Measurements from ENCODE around the gene ACOT13. TPM values are rescaled to one million over a fixed set of nuclear protein-coding genes. Genes with fewer than 3 reads are reported as not detected.
"Not testable (repeated sequence)": the region's sequence is repeated elsewhere in the genome, so short reads cannot be mapped to it uniquely, and the experiment has no call there.

Gene ACOT13
- total RNA-seq, 2 experiments from 2014 or later: 21.3 to 22.6 TPM

GRCh38 chr6:24643920-24644319 lies 23.0 kb upstream of the ACOT13 start:
- peaks cover 37% of the 10 kb centered on the region for H3K27me3 Mint-ChIP-seq (ENCODE audit: low read depth)

GRCh38 chr6:24644377-24644776 lies 22.5 kb upstream of the ACOT13 start:
- ATAC-seq (no peak), DNase-seq (no peak)
- Mint-ChIP-seq H3K36me3 (ENCODE audit: low read depth) (no peaks in the 10 kb centered on the region), H3K27me3 (ENCODE audit: low read depth) (peaks cover 34% of the 10 kb centered on the region), H3K27ac (no peak overlapping the region), H3K4me3 (no peak overlapping the region), H3K4me1 (ENCODE audit: low read depth) (peaks cover 13% of the 10 kb centered on the region), H3K9me3 (ENCODE audit: insufficient read depth) (no peaks in the 10 kb centered on the region)
- ChIA-PET POLR2A (no interaction called here), CTCF (no interaction called here)

More at GRCh38 chr6:24643920-24644319, 23.0 kb upstream of the ACOT13 start:
- Mint-ChIP-seq H3K4me1 (ENCODE audit: low read depth) (peaks cover 13% of the 10 kb centered on the region), H3K27ac (no peak overlapping the region), H3K9me3 (ENCODE audit: insufficient read depth) (peaks cover 2% of the 10 kb centered on the region), H3K4me3 (no peak overlapping the region), H3K36me3 (ENCODE audit: low read depth) (no peaks in the 10 kb centered on the region)
- DNase-seq: no peak
- CTCF ChIA-PET: no interaction called here
- POLR2A ChIA-PET: no interaction called here
- no peak for ATAC-seq

- Mint-ChIP-seq H3K9me3 (ENCODE audit: insufficient read depth) (no peaks in the 10 kb centered on the region), H3K27ac (no peak overlapping the region), H3K36me3 (ENCODE audit: low read depth) (peaks cover 6% of the 10 kb centered on the region), H3K4me1 (ENCODE audit: low read depth) (peaks cover 13% of the 10 kb centered on the region), H3K4me3 (peak overlapping the region; percentile 80), H3K27me3 (ENCODE audit: low read depth) (peaks cover 22% of the 10 kb centered on the region)
- ATAC-seq (no peak), DNase-seq (no peak)
- POLR2A ChIA-PET: interaction anchor here (0.5 to 1.3 kb wide), 2 partner anchors 27 to 72 kb away, joined by 3 to 4 read pairs; partner anchors contain the start of gene C6orf62
- CTCF ChIA-PET: interaction anchor here (1.0 to 1.8 kb wide), 4 partner anchors 9 to 64 kb away, joined by 3 to 5 read pairs (median 4); partner anchors contain the start of genes ACOT13 and TDP2
Observed at GRCh38 chr6:24646771-24647170, 20.1 kb upstream of the ACOT13 start.

GRCh38 chr6:24648276-24648675 lies 18.6 kb upstream of the ACOT13 start:
- CTCF ChIA-PET: interaction anchor here (1.0 kb wide), 1 partner anchor 19 kb away, joined by 4 read pairs; the partner anchor contains the start of genes ACOT13 and TDP2
- Mint-ChIP-seq H3K9me3 (ENCODE audit: insufficient read depth) (no peaks in the 10 kb centered on the region), H3K27me3 (ENCODE audit: low read depth) (peaks cover 19% of the 10 kb centered on the region), H3K27ac (no peak overlapping the region), H3K4me3 (no peak overlapping the region), H3K4me1 (ENCODE audit: low read depth) (peaks cover 13% of the 10 kb centered on the region), H3K36me3 (ENCODE audit: low read depth) (peaks cover 18% of the 10 kb centered on the region)
- DNase-seq (no peak), ATAC-seq (no peak)
- POLR2A ChIA-PET: no interaction called here

GRCh38 chr6:24649691-24650090 lies 17.2 kb upstream of the ACOT13 start:
- Mint-ChIP-seq H3K36me3 (ENCODE audit: low read depth) (peaks cover 26% of the 10 kb centered on the region), H3K9me3 (ENCODE audit: insufficient read depth) (no peaks in the 10 kb centered on the region), H3K4me3 (no peak overlapping the region), H3K4me1 (ENCODE audit: low read depth) (peaks cover 13% of the 10 kb centered on the region), H3K27ac (no peak overlapping the region), H3K27me3 (ENCODE audit: low read depth) (peaks cover 9% of the 10 kb centered on the region)
- ATAC-seq: no peak
- ChIA-PET CTCF (no interaction called here), POLR2A (interaction anchor here (0.5 to 0.6 kb wide), 2 partner anchors 9 to 880 kb away, joined by 4 read pairs; no protein-coding TSS in a partner anchor)
- no peak for DNase-seq

GRCh38 chr6:24650365-24650764 lies 16.5 kb upstream of the ACOT13 start:
- no peak overlapping the region for H3K4me3 Mint-ChIP-seq
- peaks cover 13% of the 10 kb centered on the region for H3K4me1 Mint-ChIP-seq (ENCODE audit: low read depth)
- peaks cover 26% of the 10 kb centered on the region for H3K36me3 Mint-ChIP-seq (ENCODE audit: low read depth)
- no peak overlapping the region for H3K27ac Mint-ChIP-seq
- CTCF ChIA-PET: no interaction called here
- POLR2A ChIA-PET: no interaction called here
- peaks cover 4% of the 10 kb centered on the region for H3K27me3 Mint-ChIP-seq (ENCODE audit: low read depth)
- ATAC-seq: no peak
- no peak for DNase-seq
- no peaks in the 10 kb centered on the region for H3K9me3 Mint-ChIP-seq (ENCODE audit: insufficient read depth)

GRCh38 chr6:24655215-24655614 lies 11.7 kb upstream of the ACOT13 start:
- H3K27me3 Mint-ChIP-seq (ENCODE audit: low read depth): no peaks in the 10 kb centered on the region
- peak overlapping the region; percentile 17 for H3K27ac Mint-ChIP-seq
- H3K4me1 Mint-ChIP-seq (ENCODE audit: low read depth): peaks cover 12% of the 10 kb centered on the region
- H3K36me3 Mint-ChIP-seq (ENCODE audit: low read depth): peaks cover 52% of the 10 kb centered on the region
- peak; percentile 73 for ATAC-seq
- no peak for DNase-seq
- CTCF ChIA-PET: interaction anchor here (0.8 to 2.8 kb wide), 4 partner anchors 9 to 134 kb away, joined by 3 to 13 read pairs (median 6); partner anchors contain the start of gene KIAA0319
- H3K4me3 Mint-ChIP-seq: no peak overlapping the region
- H3K9me3 Mint-ChIP-seq (ENCODE audit: insufficient read depth): no peaks in the 10 kb centered on the region
- POLR2A ChIA-PET: interaction anchor here (0.8 to 1.8 kb wide), 2 partner anchors 11 to 107 kb away, joined by 3 to 7 read pairs; partner anchors contain the start of genes ACOT13 and TDP2

GRCh38 chr6:24658573-24659560 lies 8.0 kb upstream of the ACOT13 start:
- DNase-seq (no peak), ATAC-seq (no peak)
- Mint-ChIP-seq H3K4me1 (ENCODE audit: low read depth) (peaks cover 14% of the 10 kb centered on the region), H3K36me3 (ENCODE audit: low read depth) (peaks cover 54% of the 10 kb centered on the region), H3K4me3 (no peak overlapping the region), H3K27ac (no peak overlapping the region), H3K9me3 (ENCODE audit: insufficient read depth) (no peaks in the 10 kb centered on the region), H3K27me3 (ENCODE audit: low read depth) (no peaks in the 10 kb centered on the region)
- ChIA-PET CTCF (interaction anchor here (1.7 kb wide), 1 partner anchor 78 kb away, joined by 4 read pairs; no protein-coding TSS in a partner anchor), POLR2A (no interaction called here)

GRCh38 chr6:24659561-24659960 lies 7.3 kb upstream of the ACOT13 start:
- ChIA-PET CTCF (interaction anchor here (1.7 kb wide), 1 partner anchor 78 kb away, joined by 4 read pairs; no protein-coding TSS in a partner anchor), POLR2A (no interaction called here)
- H3K27ac Mint-ChIP-seq: no peak overlapping the region
- no peaks in the 10 kb centered on the region for H3K9me3 Mint-ChIP-seq (ENCODE audit: insufficient read depth)
- peaks cover 18% of the 10 kb centered on the region for H3K4me1 Mint-ChIP-seq (ENCODE audit: low read depth)
- no peaks in the 10 kb centered on the region for H3K27me3 Mint-ChIP-seq (ENCODE audit: low read depth)
- H3K36me3 Mint-ChIP-seq (ENCODE audit: low read depth): peaks cover 53% of the 10 kb centered on the region
- H3K4me3 Mint-ChIP-seq: no peak overlapping the region
- no peak for ATAC-seq
- DNase-seq: no peak

GRCh38 chr6:24660105-24660504 lies 6.8 kb upstream of the ACOT13 start:
- DNase-seq (no peak), ATAC-seq (no peak)
- POLR2A ChIA-PET: no interaction called here
- no peak overlapping the region for H3K27ac Mint-ChIP-seq
- H3K36me3 Mint-ChIP-seq (ENCODE audit: low read depth): peaks cover 59% of the 10 kb centered on the region
- peaks cover 23% of the 10 kb centered on the region for H3K4me1 Mint-ChIP-seq (ENCODE audit: low read depth)
- no peaks in the 10 kb centered on the region for H3K9me3 Mint-ChIP-seq (ENCODE audit: insufficient read depth)
- no peaks in the 10 kb centered on the region for H3K27me3 Mint-ChIP-seq (ENCODE audit: low read depth)
- no peak overlapping the region for H3K4me3 Mint-ChIP-seq
- CTCF ChIA-PET: no interaction called here

GRCh38 chr6:24661759-24662158 lies 5.1 kb upstream of the ACOT13 start:
- H3K27ac Mint-ChIP-seq; H3K9me3 Mint-ChIP-seq (ENCODE audit: insufficient read depth); H3K27me3 Mint-ChIP-seq (ENCODE audit: low read depth); ATAC-seq; H3K4me3 Mint-ChIP-seq; DNase-seq; CTCF ChIA-PET; POLR2A ChIA-PET: not testable (repeated sequence)
- Mint-ChIP-seq H3K36me3 (ENCODE audit: low read depth) (peaks cover 62% of the 10 kb centered on the region), H3K4me1 (ENCODE audit: low read depth) (peaks cover 22% of the 10 kb centered on the region)

- ATAC-seq (no peak), DNase-seq (no peak)
- POLR2A ChIA-PET: no interaction called here
- Mint-ChIP-seq H3K4me3 (no peak overlapping the region), H3K4me1 (ENCODE audit: low read depth) (peaks cover 26% of the 10 kb centered on the region), H3K27ac (no peak overlapping the region), H3K36me3 (ENCODE audit: low read depth) (peaks cover 63% of the 10 kb centered on the region), H3K27me3 (ENCODE audit: low read depth) (no peaks in the 10 kb centered on the region), H3K9me3 (ENCODE audit: insufficient read depth) (no peaks in the 10 kb centered on the region)
- CTCF ChIA-PET: no interaction called here
Observed at GRCh38 chr6:24662236-24662635, 4.6 kb upstream of the ACOT13 start.

Measured in activated CD8-positive, alpha-beta T cell treated with anti-CD3 and anti-CD28 coated beads, Interleukin-2, amount 10 ng/mL, durations not matched to agents 7 days and 5 days (primary cell).